HepG2 (cell line): ENCODE measurements around the gene SETD2. TPM values are rescaled to one million over a fixed set of nuclear protein-coding genes. Genes with fewer than 3 reads are reported as not detected.

Experiments used
- ATAC-seq: fragments of 200-7000 bp; cut with Tn5 transposase; 3 replicates; pipeline ENCODE4 v1.9.1; 2020; ENCODE audit warnings: mild to moderate bottlenecking, moderate library complexity
- BruUV-seq: library from RNA; stranded (reverse); fragments of 400-500 nt; replicated peaks from 2 replicates; lab custom pipeline; 2021; lab: Mats Ljungman, UMichigan
- CTCF ChIA-PET: fragments of 300-600 bp; formaldehyde crosslinking; extraction: SDS; loops from one replicate; lab custom pipeline; 2021; ENCODE audit warnings: low total read pairs, inconsistent platforms, low intra/inter-chr PET ratio; lab: Yijun Ruan, JAX
- POLR2A ChIA-PET: fragments of 350-600 bp; sonication (Branson Sonifier 250); formaldehyde crosslinking; loops from one replicate; lab custom pipeline; 2020; ENCODE audit warnings: antibody characterized with exemption, inconsistent platforms; lab: Yijun Ruan, JAX
- DNase-seq: peaks from one replicate; pipeline ENCODE4 v3.0.0-alpha.2; 2015; ENCODE audit warnings: low spot score
- FAIRE-seq: peaks from 3 replicates; lab custom pipeline; 2011; peaks lifted over from hg19 to GRCh38; lab: Jason Lieb, UNC
- H2AFZ ChIP-seq: one replicate; pipeline ENCODE4 v1.6.1; 2011; ENCODE audit warnings: low read length, inconsistent platforms
- H3K27ac ChIP-seq: fragments of 300-600 bp; 3 replicates; pipeline ENCODE4 v1.8.0; 2011; ENCODE audit warnings: mixed run types, mild to moderate bottlenecking, mixed read lengths, low read length, inconsistent platforms; ENCODE audit not compliant: insufficient read depth; ENCODE audit errors: extremely low read length
- H3K27me3 ChIP-seq, 2 experiments: fragments of 200-600 bp in 1 of 2; 2 replicates in 1 of 2; 3 replicates in 1 of 2; pipeline versions ENCODE4 v1.6.0 to v1.8.0; 2011; ENCODE audit warnings: low read length in 2 of 2, mild to moderate bottlenecking in 2 of 2, moderate library complexity in 2 of 2, inconsistent platforms in 1 of 2; ENCODE audit not compliant: insufficient read depth in 2 of 2, control insufficient read depth in 1 of 2
- H3K36me3 ChIP-seq, 2 experiments: fragments of 200-600 bp in 1 of 2; replicated peaks in 1 of 2; 2 replicates in 1 of 2; 3 replicates in 1 of 2; pipeline versions ENCODE4 v1.5.1 to v1.8.0; 2011; ENCODE audit warnings: low read length in 2 of 2, inconsistent platforms in 1 of 2; ENCODE audit not compliant: insufficient read depth in 2 of 2, control insufficient read depth in 1 of 2
- H3K4me1 ChIP-seq: 2 replicates; pipeline ENCODE4 v1.5.1; 2012; ENCODE audit warnings: low read length, inconsistent platforms; ENCODE audit not compliant: insufficient read depth
- H3K4me2 ChIP-seq: 2 replicates; pipeline ENCODE4 v1.6.0; 2011; ENCODE audit warnings: low read depth, low read length, inconsistent platforms
- H3K4me3 ChIP-seq, 3 experiments: fragments of 200-600 bp in 1 of 3; sonication (generic), shearing (Covaris generic) in 1 of 3; replicated peaks in 1 of 3; 2 replicates each; pipeline ENCODE4 v1.5.1; 2011 to 2016; ENCODE audit warnings: low read length in 3 of 3, inconsistent platforms in 2 of 3, low read depth in 2 of 3, mild to moderate bottlenecking in 2 of 3, control low read depth in 1 of 3, mixed read lengths in 1 of 3; ENCODE audit not compliant: insufficient read depth in 1 of 3
- H3K79me2 ChIP-seq: one replicate; pipeline ENCODE4 v1.6.1; 2011; ENCODE audit warnings: low read length, inconsistent platforms; ENCODE audit not compliant: insufficient read depth
- H3K9ac ChIP-seq: 2 replicates; pipeline ENCODE4 v1.6.0; 2011; ENCODE audit warnings: mild to moderate bottlenecking, low read depth, low read length, inconsistent platforms; ENCODE audit not compliant: insufficient read depth
- H3K9me3 ChIP-seq: 2 replicates; pipeline ENCODE4 v1.5.1; 2012; ENCODE audit warnings: mild to moderate bottlenecking, low read length
- H4K20me1 ChIP-seq: 2 replicates; pipeline ENCODE4 v1.6.0; 2011; ENCODE audit warnings: inconsistent platforms, mild to moderate bottlenecking, low read length, moderate library complexity; ENCODE audit not compliant: insufficient read depth
- BCL6 ChIP-seq: IDR thresholded peaks from 2 replicates; pipeline ENCODE4 v1.6.1; 2016; ENCODE audit warnings: missing genetic modification reagents, missing compliant biosample characterization
- CREM ChIP-seq, 2 experiments: sonication (generic) in 1 of 2; formaldehyde crosslinking in 1 of 2; IDR thresholded peaks; 2 replicates each; pipeline versions ENCODE4 v1.4.0 to v1.6.1; 2016 to 2020; ENCODE audit warnings: antibody characterized with exemption in 1 of 2, mild to moderate bottlenecking in 1 of 2, missing genetic modification reagents in 1 of 2
- MTF1 ChIP-seq: sonication (generic); formaldehyde crosslinking; IDR thresholded peaks from 2 replicates; pipeline ENCODE4 v1.5.0; 2020; ENCODE audit warnings: missing genetic modification reagents
- RAD51 ChIP-seq: fragments of 450-650 bp; IDR thresholded peaks from 2 replicates; pipeline ENCODE4 v1.6.1; 2016; ENCODE audit warnings: borderline replicate concordance
- ZBTB38 ChIP-seq: sonication (generic); formaldehyde crosslinking; IDR thresholded peaks from 2 replicates; pipeline ENCODE4 v1.5.1; 2020; ENCODE audit warnings: mild to moderate bottlenecking, missing genetic modification reagents
- ZNF101 ChIP-seq: sonication (generic); formaldehyde crosslinking; IDR thresholded peaks from 2 replicates; pipeline ENCODE4 v1.4.0; 2020; ENCODE audit warnings: mild to moderate bottlenecking, low read depth, missing genetic modification reagents, borderline replicate concordance
- ZNF296 ChIP-seq: sonication (generic); formaldehyde crosslinking; conservative IDR thresholded peaks from 2 replicates; pipeline ENCODE4 v1.5.0; 2020; ENCODE audit warnings: mild to moderate bottlenecking, missing genetic modification reagents
- ZNF329 ChIP-seq: sonication (generic); formaldehyde crosslinking; IDR thresholded peaks from 2 replicates; pipeline ENCODE4 v1.9.0; 2021; ENCODE audit warnings: low read depth, mild to moderate bottlenecking, missing genetic modification reagents
- ZNF343 ChIP-seq: sonication (generic); formaldehyde crosslinking; IDR thresholded peaks from 2 replicates; pipeline ENCODE4 v1.4.0; 2020; ENCODE audit warnings: mild to moderate bottlenecking, missing genetic modification reagents
- ZNF580 ChIP-seq: IDR thresholded peaks from 2 replicates; pipeline ENCODE4 v1.6.1; 2016; ENCODE audit warnings: low read depth, borderline replicate concordance
- ZNF598 ChIP-seq: sonication (generic); formaldehyde crosslinking; IDR thresholded peaks from 2 replicates; pipeline ENCODE4 v1.5.1; 2020; ENCODE audit warnings: mild to moderate bottlenecking, missing genetic modification reagents, borderline replicate concordance
- ZNF615 ChIP-seq: sonication (generic); formaldehyde crosslinking; IDR thresholded peaks from 2 replicates; pipeline ENCODE4 v1.5.0; 2020; ENCODE audit warnings: mild to moderate bottlenecking, missing genetic modification reagents, borderline replicate concordance
- ZSCAN29 ChIP-seq: sonication (generic); formaldehyde crosslinking; conservative IDR thresholded peaks from 2 replicates; pipeline ENCODE4 v1.4.0; 2020; ENCODE audit warnings: mild to moderate bottlenecking, missing genetic modification reagents
- ZZZ3 ChIP-seq: sonication (generic); formaldehyde crosslinking; IDR thresholded peaks from 2 replicates; pipeline ENCODE4 v1.4.0; 2020; ENCODE audit warnings: missing genetic modification reagents, mild to moderate bottlenecking, borderline replicate concordance
- WGBS: methylation state at CpG from one replicate; pipeline ENCODE4 v1.1.6; 2017; ENCODE audit warnings: low lambda C conversion rate; 5-methylcytosine and 5-hydroxymethylcytosine counted together
- in situ Hi-C: cut with HindIII; loops from 2 replicates; pipeline ENCODE4 v1.10.0; 2017; ENCODE audit warnings: low pct_unique_long_range_greater_than_20kb; ENCODE audit not compliant: extremely low pct_ligation_motif_present
- intact Hi-C: fragments of 100-400 bp; cut with micrococcal nuclease; formaldehyde crosslinking; loops from one replicate; pipeline ENCODE4 v1.10.0; 2022; ENCODE audit not compliant: unreplicated experiment
- polyA plus RNA-seq, 8 experiments: library from polyadenylated mRNA; depleted of rRNA in 3 of 8; stranded (reverse) in 7 of 8; unstranded in 1 of 8; fragments of >200 nt; fragmentation: Illumina TruSeq in 4 of 8; extraction: Trizol in 4 of 8; gene quantifications; 2 replicates each; pipeline versions ENCODE4 v1.2.1 to v1.2.3, GENCODE V29; 2011 to 2016; ENCODE audit warnings: low read depth in 4 of 8, missing spikeins in 1 of 8, mixed read lengths in 1 of 8; ENCODE audit not compliant: insufficient read depth in 1 of 8
- total RNA-seq, 5 experiments: library from RNA; depleted of rRNA; stranded (reverse); fragments of >200 nt; fragmentation: Illumina TruSeq; extraction: Trizol; gene quantifications; 2 replicates each; pipeline ENCODE4 v1.2.3, GENCODE V29; 2016; ENCODE audit warnings: low read depth in 1 of 5

The SETD2 gene
- total and polyA plus RNA-seq, 2 of the 13 experiments (the other 11 are each of a cell fraction or from before 2014, with no cell fraction given), result 14.2 to 24.2 TPM

- TF ChIP-seq MTF1 (CRISPR knock-in tag) (no peak), ZNF580 (no peak), ZNF296 (no peak), BCL6 (CRISPR knock-in tag) (no peak), CREM (IDR thresholded peaks at IDR 0.05) (no peak), CREM (CRISPR knock-in tag; IDR thresholded peaks at IDR 0.05) (no peak), ZNF598 (no peak), ZNF101 (CRISPR knock-in tag) (no peak), ZBTB38 (CRISPR knock-in tag) (no peak), RAD51 (no peak), ZNF615 (no peak), ZNF343 (CRISPR knock-in tag) (no peak), ZSCAN29 (no peak), ZNF329 (CRISPR knock-in tag) (no peak), ZZZ3 (CRISPR knock-in tag) (no peak)
- BruUV-seq, result no TSS peak
- 14% methylated on average over 1 of the region's 1 CpG for WGBS
- ATAC-seq (peak; percentile 28), DNase-seq (peak; percentile 29), FAIRE-seq (no peak)
- Histone ChIP-seq H3K79me2 (peaks cover 4% of the 10 kb centered on the region), H3K4me3 (no peak overlapping the region), H3K4me2 (peak overlapping the region; percentile 51), H3K27ac (peak overlapping the region; percentile 86), H3K4me1 (peaks cover 43% of the 10 kb centered on the region), H3K27me3 (no peaks in the 10 kb centered on the region), H3K36me3 (peaks cover 3 to 31% of the 10 kb centered on the region in 2 experiments; a peak in 4 of 5 replicates), H3K9ac (peak overlapping the region; percentile 50; the same call in 1 of the 2 replicates), H3K9me3 (no peaks in the 10 kb centered on the region), H2AFZ (no peak overlapping the region), H4K20me1 (no peaks in the 10 kb centered on the region)
- intact Hi-C loops, result loop anchor here (10.0 kb wide), 1 partner anchor 50 kb away; no protein-coding TSS in a partner anchor
- CTCF ChIA-PET, result no interaction called here
- POLR2A ChIA-PET, result no interaction called here
- in situ Hi-C loops, result no loop called here
These were observed 98.9 kb downstream of the SETD2 start for GRCh38 chr3:47065058-47065457.
